ENCODE measurements around the gene KCNIP4. TPM values are rescaled to one million over a fixed set of nuclear protein-coding genes. Genes with fewer than 3 reads are reported as not detected.

Gene KCNIP4
- total and polyA plus RNA-seq, 2 of the 8 experiments (the other 6 are each of a cell fraction or from before 2014, with no cell fraction given): 0.06 TPM; not detected in 1

GRCh38 chr4:21826071-21826470, 122.5 kb downstream of the KCNIP4 start (continued):
- TF ChIP-seq, protein P1, sequence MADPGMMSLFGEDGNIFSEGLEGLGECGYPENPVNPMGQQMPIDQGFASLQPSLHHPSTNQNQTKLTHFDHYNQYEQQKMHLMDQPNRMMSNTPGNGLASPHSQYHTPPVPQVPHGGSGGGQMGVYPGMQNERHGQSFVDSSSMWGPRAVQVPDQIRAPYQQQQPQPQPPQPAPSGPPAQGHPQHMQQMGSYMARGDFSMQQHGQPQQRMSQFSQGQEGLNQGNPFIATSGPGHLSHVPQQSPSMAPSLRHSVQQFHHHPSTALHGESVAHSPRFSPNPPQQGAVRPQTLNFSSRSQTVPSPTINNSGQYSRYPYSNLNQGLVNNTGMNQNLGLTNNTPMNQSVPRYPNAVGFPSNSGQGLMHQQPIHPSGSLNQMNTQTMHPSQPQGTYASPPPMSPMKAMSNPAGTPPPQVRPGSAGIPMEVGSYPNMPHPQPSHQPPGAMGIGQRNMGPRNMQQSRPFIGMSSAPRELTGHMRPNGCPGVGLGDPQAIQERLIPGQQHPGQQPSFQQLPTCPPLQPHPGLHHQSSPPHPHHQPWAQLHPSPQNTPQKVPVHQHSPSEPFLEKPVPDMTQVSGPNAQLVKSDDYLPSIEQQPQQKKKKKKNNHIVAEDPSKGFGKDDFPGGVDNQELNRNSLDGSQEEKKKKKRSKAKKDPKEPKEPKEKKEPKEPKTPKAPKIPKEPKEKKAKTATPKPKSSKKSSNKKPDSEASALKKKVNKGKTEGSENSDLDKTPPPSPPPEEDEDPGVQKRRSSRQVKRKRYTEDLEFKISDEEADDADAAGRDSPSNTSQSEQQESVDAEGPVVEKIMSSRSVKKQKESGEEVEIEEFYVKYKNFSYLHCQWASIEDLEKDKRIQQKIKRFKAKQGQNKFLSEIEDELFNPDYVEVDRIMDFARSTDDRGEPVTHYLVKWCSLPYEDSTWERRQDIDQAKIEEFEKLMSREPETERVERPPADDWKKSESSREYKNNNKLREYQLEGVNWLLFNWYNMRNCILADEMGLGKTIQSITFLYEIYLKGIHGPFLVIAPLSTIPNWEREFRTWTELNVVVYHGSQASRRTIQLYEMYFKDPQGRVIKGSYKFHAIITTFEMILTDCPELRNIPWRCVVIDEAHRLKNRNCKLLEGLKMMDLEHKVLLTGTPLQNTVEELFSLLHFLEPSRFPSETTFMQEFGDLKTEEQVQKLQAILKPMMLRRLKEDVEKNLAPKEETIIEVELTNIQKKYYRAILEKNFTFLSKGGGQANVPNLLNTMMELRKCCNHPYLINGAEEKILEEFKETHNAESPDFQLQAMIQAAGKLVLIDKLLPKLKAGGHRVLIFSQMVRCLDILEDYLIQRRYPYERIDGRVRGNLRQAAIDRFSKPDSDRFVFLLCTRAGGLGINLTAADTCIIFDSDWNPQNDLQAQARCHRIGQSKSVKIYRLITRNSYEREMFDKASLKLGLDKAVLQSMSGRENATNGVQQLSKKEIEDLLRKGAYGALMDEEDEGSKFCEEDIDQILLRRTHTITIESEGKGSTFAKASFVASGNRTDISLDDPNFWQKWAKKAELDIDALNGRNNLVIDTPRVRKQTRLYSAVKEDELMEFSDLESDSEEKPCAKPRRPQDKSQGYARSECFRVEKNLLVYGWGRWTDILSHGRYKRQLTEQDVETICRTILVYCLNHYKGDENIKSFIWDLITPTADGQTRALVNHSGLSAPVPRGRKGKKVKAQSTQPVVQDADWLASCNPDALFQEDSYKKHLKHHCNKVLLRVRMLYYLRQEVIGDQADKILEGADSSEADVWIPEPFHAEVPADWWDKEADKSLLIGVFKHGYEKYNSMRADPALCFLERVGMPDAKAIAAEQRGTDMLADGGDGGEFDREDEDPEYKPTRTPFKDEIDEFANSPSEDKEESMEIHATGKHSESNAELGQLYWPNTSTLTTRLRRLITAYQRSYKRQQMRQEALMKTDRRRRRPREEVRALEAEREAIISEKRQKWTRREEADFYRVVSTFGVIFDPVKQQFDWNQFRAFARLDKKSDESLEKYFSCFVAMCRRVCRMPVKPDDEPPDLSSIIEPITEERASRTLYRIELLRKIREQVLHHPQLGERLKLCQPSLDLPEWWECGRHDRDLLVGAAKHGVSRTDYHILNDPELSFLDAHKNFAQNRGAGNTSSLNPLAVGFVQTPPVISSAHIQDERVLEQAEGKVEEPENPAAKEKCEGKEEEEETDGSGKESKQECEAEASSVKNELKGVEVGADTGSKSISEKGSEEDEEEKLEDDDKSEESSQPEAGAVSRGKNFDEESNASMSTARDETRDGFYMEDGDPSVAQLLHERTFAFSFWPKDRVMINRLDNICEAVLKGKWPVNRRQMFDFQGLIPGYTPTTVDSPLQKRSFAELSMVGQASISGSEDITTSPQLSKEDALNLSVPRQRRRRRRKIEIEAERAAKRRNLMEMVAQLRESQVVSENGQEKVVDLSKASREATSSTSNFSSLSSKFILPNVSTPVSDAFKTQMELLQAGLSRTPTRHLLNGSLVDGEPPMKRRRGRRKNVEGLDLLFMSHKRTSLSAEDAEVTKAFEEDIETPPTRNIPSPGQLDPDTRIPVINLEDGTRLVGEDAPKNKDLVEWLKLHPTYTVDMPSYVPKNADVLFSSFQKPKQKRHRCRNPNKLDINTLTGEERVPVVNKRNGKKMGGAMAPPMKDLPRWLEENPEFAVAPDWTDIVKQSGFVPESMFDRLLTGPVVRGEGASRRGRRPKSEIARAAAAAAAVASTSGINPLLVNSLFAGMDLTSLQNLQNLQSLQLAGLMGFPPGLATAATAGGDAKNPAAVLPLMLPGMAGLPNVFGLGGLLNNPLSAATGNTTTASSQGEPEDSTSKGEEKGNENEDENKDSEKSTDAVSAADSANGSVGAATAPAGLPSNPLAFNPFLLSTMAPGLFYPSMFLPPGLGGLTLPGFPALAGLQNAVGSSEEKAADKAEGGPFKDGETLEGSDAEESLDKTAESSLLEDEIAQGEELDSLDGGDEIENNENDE (IDR thresholded peaks at IDR 0.05; ENCODE audit: insufficient replicate concordance, low read length): no peak
- TF ChIP-seq BCL11A (IDR thresholded peaks at IDR 0.05; ENCODE audit: low read depth in 2 of 2, low read length in 2 of 2) (no peak), ASH2L (IDR thresholded peaks at IDR 0.05; ENCODE audit: low read length) (no peak), ATF3 (IDR thresholded peaks at IDR 0.05; ENCODE audit: insufficient read depth, low read depth, low read length) (no peak), TAF7 (optimal IDR thresholded peaks at IDR 0.05; ENCODE audit: borderline replicate concordance, low read depth, low read length) (no peak), CHD2 (IDR thresholded peaks at IDR 0.05; ENCODE audit: low read length) (no peak), EGR1 (IDR thresholded peaks at IDR 0.05; ENCODE audit: borderline replicate concordance, low read depth, low read length) (no peak), TEAD4 (IDR thresholded peaks at IDR 0.05; ENCODE audit: low read depth, low read length) (no peak), POLR2A (IDR thresholded peaks at IDR 0.05; ENCODE audit: control extremely low read depth in 1 of 2, low read depth in 2 of 2, low read length in 2 of 2) (no peak), CEBPB (IDR thresholded peaks at IDR 0.05; ENCODE audit: low read depth, low read length) (no peak), CREB1 (IDR thresholded peaks at IDR 0.05) (no peak)
- TF ChIP-seq, protein P2, sequence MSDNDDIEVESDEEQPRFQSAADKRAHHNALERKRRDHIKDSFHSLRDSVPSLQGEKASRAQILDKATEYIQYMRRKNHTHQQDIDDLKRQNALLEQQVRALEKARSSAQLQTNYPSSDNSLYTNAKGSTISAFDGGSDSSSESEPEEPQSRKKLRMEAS (IDR thresholded peaks at IDR 0.05): no peak

Measured in H1 (cell line).